Fibroblast of villous mesenchyme (primary cell): ENCODE results near the gene STAMBPL1. TPM values are rescaled to one million over a fixed set of nuclear protein-coding genes. Genes with fewer than 3 reads are reported as not detected.

Experiments used
- DNase-seq: peaks from one replicate; pipeline ENCODE4 v3.0.0-alpha.2; 2010; ENCODE audit warnings: low read depth
- H3K4me3 ChIP-seq: 2 replicates; pipeline ENCODE4 v1.5.1; 2011; ENCODE audit warnings: low read depth, mild to moderate bottlenecking, low read length
- total RNA-seq: library from RNA; depleted of rRNA; stranded (reverse); fragments of >200 nt; gene quantifications from 2 replicates; pipeline ENCODE4 v1.2.3, GENCODE V29; 2012
- TF ChIP-seq, protein P1 (sequence below): IDR thresholded peaks from 2 replicates; pipeline ENCODE4 v1.5.1; 2012; ENCODE audit warnings: low read depth, mild to moderate bottlenecking, low read length; ENCODE audit not compliant: insufficient read depth

Gene STAMBPL1
- total RNA-seq, 1 donor, result 98.9 TPM

DNA sequence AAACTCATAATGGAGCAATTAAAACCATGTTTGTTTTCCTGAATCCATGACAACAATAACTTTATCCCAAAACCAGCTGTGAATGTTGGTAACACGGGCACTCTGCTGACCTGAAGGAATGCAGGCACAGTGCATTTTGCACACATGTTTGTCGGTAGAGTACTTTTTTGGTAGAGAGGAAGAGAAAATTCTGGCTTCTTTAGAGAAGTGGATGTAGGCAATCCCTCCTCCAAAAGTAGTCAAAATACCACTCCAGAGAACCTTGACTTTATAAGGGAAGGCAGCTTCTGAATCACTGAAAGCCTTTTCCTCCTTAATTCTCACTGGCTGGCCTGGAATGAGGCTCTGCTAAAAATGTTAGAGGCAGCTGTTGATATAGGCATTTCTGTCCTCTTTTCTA is 88.3 kb downstream of the STAMBPL1 start:
- DNase-seq, result no peak
- no peak overlapping the region for H3K4me3 ChIP-seq
- TF ChIP-seq, protein P1, sequence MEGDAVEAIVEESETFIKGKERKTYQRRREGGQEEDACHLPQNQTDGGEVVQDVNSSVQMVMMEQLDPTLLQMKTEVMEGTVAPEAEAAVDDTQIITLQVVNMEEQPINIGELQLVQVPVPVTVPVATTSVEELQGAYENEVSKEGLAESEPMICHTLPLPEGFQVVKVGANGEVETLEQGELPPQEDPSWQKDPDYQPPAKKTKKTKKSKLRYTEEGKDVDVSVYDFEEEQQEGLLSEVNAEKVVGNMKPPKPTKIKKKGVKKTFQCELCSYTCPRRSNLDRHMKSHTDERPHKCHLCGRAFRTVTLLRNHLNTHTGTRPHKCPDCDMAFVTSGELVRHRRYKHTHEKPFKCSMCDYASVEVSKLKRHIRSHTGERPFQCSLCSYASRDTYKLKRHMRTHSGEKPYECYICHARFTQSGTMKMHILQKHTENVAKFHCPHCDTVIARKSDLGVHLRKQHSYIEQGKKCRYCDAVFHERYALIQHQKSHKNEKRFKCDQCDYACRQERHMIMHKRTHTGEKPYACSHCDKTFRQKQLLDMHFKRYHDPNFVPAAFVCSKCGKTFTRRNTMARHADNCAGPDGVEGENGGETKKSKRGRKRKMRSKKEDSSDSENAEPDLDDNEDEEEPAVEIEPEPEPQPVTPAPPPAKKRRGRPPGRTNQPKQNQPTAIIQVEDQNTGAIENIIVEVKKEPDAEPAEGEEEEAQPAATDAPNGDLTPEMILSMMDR, result no peak

DNA sequence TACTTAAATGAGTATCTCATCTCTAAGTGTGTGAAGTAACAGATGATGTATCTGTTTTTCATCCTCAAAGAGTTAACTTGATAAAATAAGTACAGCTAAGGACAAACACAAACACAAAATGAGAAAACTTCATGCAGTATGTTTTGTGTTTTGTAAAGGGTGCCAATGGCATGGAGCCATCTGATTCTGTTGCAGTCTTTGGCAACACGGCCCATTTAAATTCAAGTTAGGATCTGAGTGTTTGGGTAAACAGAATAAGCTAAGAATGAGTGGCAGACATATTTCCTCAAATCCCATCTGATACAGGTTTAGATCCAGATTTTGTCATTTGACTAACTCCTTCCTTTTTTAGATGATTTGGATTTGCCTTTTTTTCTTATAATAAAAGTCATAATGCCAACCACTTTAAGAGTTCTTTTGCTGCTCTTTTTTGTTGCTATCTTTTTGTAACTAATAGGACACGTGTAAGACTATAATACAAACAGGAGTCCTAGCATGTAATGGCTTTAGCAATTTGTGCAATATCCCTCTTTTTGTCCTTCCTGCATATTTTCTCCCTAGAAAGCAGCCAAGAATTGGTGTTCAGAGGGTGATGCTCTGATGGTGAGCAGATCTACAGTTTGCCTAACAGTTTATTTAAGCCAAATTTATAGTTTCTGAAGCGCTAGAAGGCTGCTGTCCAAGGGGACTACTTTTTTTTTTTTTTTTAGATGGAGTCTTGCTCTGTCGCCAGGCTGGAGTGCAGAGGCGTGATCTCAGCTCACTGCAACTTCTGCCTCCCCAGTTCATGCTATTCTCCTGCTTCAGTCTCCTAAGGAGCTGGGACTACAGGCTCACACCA is 91.4 kb downstream of the STAMBPL1 start:
- peak; percentile 58 for DNase-seq
- TF ChIP-seq, protein P1, result no peak
- no peak overlapping the region for H3K4me3 ChIP-seq

Other genes starting within 250 kb of the STAMBPL1 start
- gene LIPF, start 215.8 kb upstream of the STAMBPL1 start, total RNA-seq, result not detected in 2 replicates
- gene LIPK, start 174.0 kb upstream of the STAMBPL1 start, total RNA-seq, result not detected in 2 replicates
- gene LIPN, start 120.2 kb upstream of the STAMBPL1 start, total RNA-seq, result not detected in 2 replicates
- not detected in 2 replicates for gene LIPM, start 77.5 kb upstream of the STAMBPL1 start, total RNA-seq
- gene ANKRD22, start 28.4 kb upstream of the STAMBPL1 start, total RNA-seq, result not detected in 2 replicates
- gene ACTA2, start 72.5 kb downstream of the STAMBPL1 start, total RNA-seq, result 2,403 and 2,598 TPM in 2 replicates
- 49.0 and 95.9 TPM in 2 replicates for gene FAS, start 110.6 kb downstream of the STAMBPL1 start, total RNA-seq